ENCODE data around the gene RNF166. TPM values are rescaled to one million over a fixed set of nuclear protein-coding genes. Genes with fewer than 3 reads are reported as not detected.

RNF166 gene
- total RNA-seq, 1 experiment from 2014 or later: 19.8 TPM

DNA sequence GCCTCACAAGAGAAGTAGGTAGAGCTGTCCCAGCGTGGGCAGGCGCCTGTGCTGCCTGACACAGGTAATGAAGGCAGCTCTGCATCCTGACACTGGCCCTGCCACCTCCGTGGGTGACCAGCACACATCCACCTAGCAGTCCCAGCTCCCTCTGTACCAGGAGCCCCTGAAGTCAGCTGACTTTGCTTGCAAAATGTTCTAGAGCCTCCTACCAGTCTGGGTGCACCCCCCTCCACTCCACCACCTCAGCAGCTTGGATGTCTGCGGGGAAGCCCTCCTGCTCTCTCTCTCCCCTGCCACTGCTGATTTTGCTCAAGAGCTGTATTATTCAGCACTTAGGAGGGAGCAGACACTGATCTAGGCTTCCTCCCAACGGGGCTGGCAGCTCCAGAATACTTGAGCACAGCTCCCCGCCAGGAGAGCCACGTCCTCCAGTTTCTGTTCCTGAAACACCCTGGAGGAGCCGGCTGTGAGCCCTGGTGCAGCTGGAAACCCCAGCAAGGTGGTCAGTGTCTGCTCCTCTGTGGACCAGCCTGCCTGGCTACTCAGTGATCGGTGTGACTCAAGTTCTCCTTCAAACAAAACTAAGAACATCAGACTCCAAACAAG lies 1.0 kb downstream of the RNF166 start:
- CTCF ChIA-PET: no interaction called here
- peak overlapping the region; percentile 59; the same call in 1 of the 2 replicates for H3K27ac ChIP-seq (ENCODE audit: low read length)
- no peak for TF ChIP-seq CTCF (IDR thresholded peaks at IDR 0.05)

DNA sequence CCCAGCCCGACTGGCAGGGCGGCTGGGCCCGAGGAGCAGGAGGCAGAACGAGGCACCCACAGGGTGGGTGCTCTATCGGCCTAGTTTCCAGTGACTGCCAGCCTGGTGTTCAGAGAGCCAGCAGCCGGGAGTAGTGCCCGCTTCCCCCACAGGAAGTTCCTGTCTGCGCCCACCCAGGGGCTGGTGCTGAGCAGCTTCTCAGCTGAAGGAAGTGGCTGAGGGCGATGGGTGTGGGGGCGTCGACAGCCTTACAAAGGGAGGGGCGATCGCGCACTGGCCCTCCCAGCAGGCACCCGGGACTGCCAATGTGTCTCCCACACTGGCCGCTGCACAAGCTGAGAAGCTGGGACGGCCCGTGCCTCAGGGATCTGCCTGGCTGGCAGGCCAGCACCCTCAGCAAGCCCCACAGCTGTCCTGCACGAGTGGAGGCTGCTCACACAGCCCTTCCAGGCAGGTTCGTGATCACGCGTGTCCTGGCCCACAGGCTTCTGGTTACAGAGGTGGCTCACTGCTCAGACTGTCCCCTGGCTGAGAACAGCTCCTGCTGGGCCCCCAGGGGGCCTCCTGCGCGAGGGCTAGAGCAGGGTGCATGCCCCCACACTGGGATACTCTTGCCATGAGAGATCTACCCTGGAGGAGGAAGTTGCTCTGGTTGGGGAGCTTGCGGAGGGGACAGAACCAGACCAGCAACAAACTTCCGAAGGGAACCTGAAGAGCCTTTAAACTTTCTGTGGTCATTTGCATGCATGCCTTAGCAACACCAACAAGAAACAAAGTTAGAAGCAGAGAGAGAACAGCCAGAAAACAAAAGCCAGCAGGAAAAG lies 2.5 kb downstream of the RNF166 start:
- in situ Hi-C loops (cut with HindIII; ENCODE audit: low pct_unique_long_range_greater_than_20kb, low sequenced_read_pairs) (no loop called here), intact Hi-C loops (cut with micrococcal nuclease; ENCODE audit: unreplicated experiment) (no loop called here)
- H3K4me1 ChIP-seq (ENCODE audit: control insufficient read depth, insufficient read depth, low read length): peaks cover 9% of the 10 kb centered on the region
- peaks cover 6% of the 10 kb centered on the region; the same call in 1 of the 2 replicates for H3K36me3 ChIP-seq (ENCODE audit: control insufficient read depth, insufficient read depth, low read length)
- H3K9me3 ChIP-seq (ENCODE audit: control insufficient read depth, insufficient read depth, low read depth, low read length): no peaks in the 10 kb centered on the region
- ATAC-seq: no peak
- ChIA-PET CTCF (no interaction called here), POLR2A (no interaction called here)
- TF ChIP-seq SIN3A (IDR thresholded peaks at IDR 0.05; ENCODE audit: borderline replicate concordance, insufficient read depth, low read depth, low read length): no peak
- TF ChIP-seq CTCF (IDR thresholded peaks at IDR 0.05): no peak
- TF ChIP-seq TCF7L2 (IDR thresholded peaks at IDR 0.05; ENCODE audit: low read depth, low read length): no peak
- TF ChIP-seq, protein P1, sequence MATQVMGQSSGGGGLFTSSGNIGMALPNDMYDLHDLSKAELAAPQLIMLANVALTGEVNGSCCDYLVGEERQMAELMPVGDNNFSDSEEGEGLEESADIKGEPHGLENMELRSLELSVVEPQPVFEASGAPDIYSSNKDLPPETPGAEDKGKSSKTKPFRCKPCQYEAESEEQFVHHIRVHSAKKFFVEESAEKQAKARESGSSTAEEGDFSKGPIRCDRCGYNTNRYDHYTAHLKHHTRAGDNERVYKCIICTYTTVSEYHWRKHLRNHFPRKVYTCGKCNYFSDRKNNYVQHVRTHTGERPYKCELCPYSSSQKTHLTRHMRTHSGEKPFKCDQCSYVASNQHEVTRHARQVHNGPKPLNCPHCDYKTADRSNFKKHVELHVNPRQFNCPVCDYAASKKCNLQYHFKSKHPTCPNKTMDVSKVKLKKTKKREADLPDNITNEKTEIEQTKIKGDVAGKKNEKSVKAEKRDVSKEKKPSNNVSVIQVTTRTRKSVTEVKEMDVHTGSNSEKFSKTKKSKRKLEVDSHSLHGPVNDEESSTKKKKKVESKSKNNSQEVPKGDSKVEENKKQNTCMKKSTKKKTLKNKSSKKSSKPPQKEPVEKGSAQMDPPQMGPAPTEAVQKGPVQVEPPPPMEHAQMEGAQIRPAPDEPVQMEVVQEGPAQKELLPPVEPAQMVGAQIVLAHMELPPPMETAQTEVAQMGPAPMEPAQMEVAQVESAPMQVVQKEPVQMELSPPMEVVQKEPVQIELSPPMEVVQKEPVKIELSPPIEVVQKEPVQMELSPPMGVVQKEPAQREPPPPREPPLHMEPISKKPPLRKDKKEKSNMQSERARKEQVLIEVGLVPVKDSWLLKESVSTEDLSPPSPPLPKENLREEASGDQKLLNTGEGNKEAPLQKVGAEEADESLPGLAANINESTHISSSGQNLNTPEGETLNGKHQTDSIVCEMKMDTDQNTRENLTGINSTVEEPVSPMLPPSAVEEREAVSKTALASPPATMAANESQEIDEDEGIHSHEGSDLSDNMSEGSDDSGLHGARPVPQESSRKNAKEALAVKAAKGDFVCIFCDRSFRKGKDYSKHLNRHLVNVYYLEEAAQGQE (IDR thresholded peaks at IDR 0.05; ENCODE audit: insufficient read depth in 1 of 2, low read depth in 2 of 2, low read length in 1 of 2): no peak
- no peak for TF ChIP-seq POLR2AphosphoS5 (IDR thresholded peaks at IDR 0.05; ENCODE audit: low read depth, low read length)
- BruUV-seq (replicated peaks): no TSS peak
- no peak overlapping the region for H3K27ac ChIP-seq (ENCODE audit: low read length)
- H3K27me3 ChIP-seq (ENCODE audit: control insufficient read depth, insufficient read depth, low read length): no peaks in the 10 kb centered on the region
- no peak overlapping the region for H3K4me3 ChIP-seq (ENCODE audit: low read depth in 2 of 2, low read length in 2 of 2)
- no peak for DNase-seq (ENCODE audit: low read depth, low spot score)

More for the DNA sequence above, 1.0 kb downstream of the RNF166 start:
- H3K36me3 ChIP-seq (ENCODE audit: control insufficient read depth, insufficient read depth, low read length): peaks cover 6% of the 10 kb centered on the region; the same call in 1 of the 2 replicates
- in situ Hi-C loops (cut with HindIII; ENCODE audit: low pct_unique_long_range_greater_than_20kb, low sequenced_read_pairs) (no loop called here), intact Hi-C loops (cut with micrococcal nuclease; ENCODE audit: unreplicated experiment) (no loop called here)
- ATAC-seq (no peak), DNase-seq (ENCODE audit: low read depth, low spot score) (no peak)
- BruUV-seq (replicated peaks): TSS peak; percentile 81
- peaks cover 9% of the 10 kb centered on the region for H3K4me1 ChIP-seq (ENCODE audit: control insufficient read depth, insufficient read depth, low read length)
- H3K4me3 ChIP-seq (ENCODE audit: low read depth in 2 of 2, low read length in 2 of 2): peak overlapping the region; percentile 59 to 85
- no peaks in the 10 kb centered on the region for H3K9me3 ChIP-seq (ENCODE audit: control insufficient read depth, insufficient read depth, low read depth, low read length)
- H3K27me3 ChIP-seq (ENCODE audit: control insufficient read depth, insufficient read depth, low read length): no peaks in the 10 kb centered on the region
- POLR2A ChIA-PET: interaction anchor here (0.6 kb wide), 1 partner anchor 18 kb away, joined by 4 read pairs; no protein-coding TSS in a partner anchor
